H1 (cell line): Measurements from ENCODE around the gene DNAJC27. TPM values are rescaled to one million over a fixed set of nuclear protein-coding genes. Genes with fewer than 3 reads are reported as not detected.

Source experiments
- BCL11A ChIP-seq, 2 experiments: IDR thresholded peaks; one replicate each; pipeline ENCODE4 v1.6.1; 2011; ENCODE audit warnings: low read depth in 2 of 2, low read length in 2 of 2, mild to moderate bottlenecking in 2 of 2
- CEBPB ChIP-seq: IDR thresholded peaks from 2 replicates; pipeline ENCODE4 v1.6.1; 2012; ENCODE audit warnings: low read depth, low read length
- JUN ChIP-seq: IDR thresholded peaks from 2 replicates; pipeline ENCODE4 v1.6.1; 2011; ENCODE audit warnings: low read depth, mild to moderate bottlenecking, improper control_type of control experiment, low read length
- NANOG ChIP-seq: IDR thresholded peaks from 2 replicates; pipeline ENCODE4 v1.6.1; 2011; ENCODE audit warnings: low read length, low read depth, mild to moderate bottlenecking, inconsistent platforms; ENCODE audit not compliant: insufficient read depth, poor library complexity, severe bottlenecking
- POLR2A ChIP-seq, 2 experiments: IDR thresholded peaks; 1 replicate in 1 of 2; 2 replicates in 1 of 2; pipeline ENCODE4 v1.6.1; 2011; ENCODE audit warnings: low read depth in 2 of 2, low read length in 2 of 2, mild to moderate bottlenecking in 2 of 2; ENCODE audit errors: control extremely low read depth in 1 of 2
- RNF2 ChIP-seq: fragments of 200-900, 300-1000 bp; sonication (generic); IDR thresholded peaks from 2 replicates; pipeline ENCODE4 v1.7.1; 2016; ENCODE audit warnings: borderline replicate concordance, low read depth, mild to moderate bottlenecking, antibody characterized with exemption, low read length; ENCODE audit not compliant: poor library complexity, severe bottlenecking; ENCODE audit errors: missing control alignments
- SIX5 ChIP-seq: IDR thresholded peaks from 2 replicates; pipeline ENCODE4 v1.6.1; 2011; ENCODE audit warnings: mild to moderate bottlenecking, low read depth, low read length
- polyA plus RNA-seq, 7 experiments: library from polyadenylated mRNA; depleted of rRNA in 3 of 7; stranded (reverse) in 5 of 7; unstranded in 2 of 7; fragments of >200 nt in 5 of 7; fragments of 200-250 nt in 2 of 7; gene quantifications; 1 replicate in 5 of 7; 2 replicates in 1 of 7; 4 replicates in 1 of 7; pipeline versions ENCODE4 v1.2.1 to v1.2.3, GENCODE V29; 2011 to 2013; ENCODE audit warnings: missing spikeins in 2 of 7, mixed read lengths in 2 of 7
- total RNA-seq: library from RNA; stranded (reverse); fragmentation: NEBNext Ultra II Directional; extraction: Animal tissue kit (Norgen Biotek cat#: 25700); gene quantifications from 2 replicates; pipeline ENCODE4 v1.2.1, GENCODE V29; 2021
- TF ChIP-seq, protein P1 (sequence below): fragments of 300-600 bp; sonication (generic); IDR thresholded peaks from 2 replicates; pipeline ENCODE4 v1.7.1; 2012; ENCODE audit warnings: low read length, moderate library complexity, mild to moderate bottlenecking, inconsistent platforms; ENCODE audit not compliant: insufficient replicate concordance
- TF ChIP-seq, protein P2 (sequence below), 3 experiments: IDR thresholded peaks; 1 replicate in 2 of 3; 2 replicates in 1 of 3; pipeline versions ENCODE4 v1.5.1 to v1.6.1; 2011; ENCODE audit warnings: low read length in 3 of 3, mild to moderate bottlenecking in 3 of 3, inconsistent platforms in 2 of 3, low read depth in 1 of 3, moderate library complexity in 1 of 3; ENCODE audit not compliant: insufficient read depth in 1 of 3; ENCODE audit errors: control extremely low read depth in 1 of 3

DNAJC27 gene
- total and polyA plus RNA-seq, 2 of the 8 experiments (the other 6 are each of a cell fraction or from before 2014, with no cell fraction given), result 1.4 to 4.5 TPM

DNA sequence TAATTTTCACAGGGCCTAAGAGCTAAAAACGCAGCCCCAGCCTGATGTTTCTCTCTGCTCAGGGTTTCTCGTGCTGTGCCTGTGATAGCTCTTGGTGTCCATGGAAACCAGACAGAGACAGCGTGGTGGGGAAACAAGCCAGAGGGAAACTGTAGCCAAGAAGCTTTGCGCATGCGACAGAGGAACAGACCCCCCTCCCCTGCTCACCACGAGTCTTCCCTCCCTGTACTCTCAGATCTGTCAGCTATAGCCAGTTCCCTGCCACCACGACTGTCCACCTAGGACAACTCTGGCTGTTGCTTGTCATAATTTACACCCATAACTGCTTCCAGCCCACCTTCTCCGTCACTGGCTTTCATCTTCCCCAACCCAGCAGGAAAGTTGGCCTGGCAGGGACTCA is 13.2 kb upstream of the DNAJC27 start (continued):
- TF ChIP-seq, protein P1, sequence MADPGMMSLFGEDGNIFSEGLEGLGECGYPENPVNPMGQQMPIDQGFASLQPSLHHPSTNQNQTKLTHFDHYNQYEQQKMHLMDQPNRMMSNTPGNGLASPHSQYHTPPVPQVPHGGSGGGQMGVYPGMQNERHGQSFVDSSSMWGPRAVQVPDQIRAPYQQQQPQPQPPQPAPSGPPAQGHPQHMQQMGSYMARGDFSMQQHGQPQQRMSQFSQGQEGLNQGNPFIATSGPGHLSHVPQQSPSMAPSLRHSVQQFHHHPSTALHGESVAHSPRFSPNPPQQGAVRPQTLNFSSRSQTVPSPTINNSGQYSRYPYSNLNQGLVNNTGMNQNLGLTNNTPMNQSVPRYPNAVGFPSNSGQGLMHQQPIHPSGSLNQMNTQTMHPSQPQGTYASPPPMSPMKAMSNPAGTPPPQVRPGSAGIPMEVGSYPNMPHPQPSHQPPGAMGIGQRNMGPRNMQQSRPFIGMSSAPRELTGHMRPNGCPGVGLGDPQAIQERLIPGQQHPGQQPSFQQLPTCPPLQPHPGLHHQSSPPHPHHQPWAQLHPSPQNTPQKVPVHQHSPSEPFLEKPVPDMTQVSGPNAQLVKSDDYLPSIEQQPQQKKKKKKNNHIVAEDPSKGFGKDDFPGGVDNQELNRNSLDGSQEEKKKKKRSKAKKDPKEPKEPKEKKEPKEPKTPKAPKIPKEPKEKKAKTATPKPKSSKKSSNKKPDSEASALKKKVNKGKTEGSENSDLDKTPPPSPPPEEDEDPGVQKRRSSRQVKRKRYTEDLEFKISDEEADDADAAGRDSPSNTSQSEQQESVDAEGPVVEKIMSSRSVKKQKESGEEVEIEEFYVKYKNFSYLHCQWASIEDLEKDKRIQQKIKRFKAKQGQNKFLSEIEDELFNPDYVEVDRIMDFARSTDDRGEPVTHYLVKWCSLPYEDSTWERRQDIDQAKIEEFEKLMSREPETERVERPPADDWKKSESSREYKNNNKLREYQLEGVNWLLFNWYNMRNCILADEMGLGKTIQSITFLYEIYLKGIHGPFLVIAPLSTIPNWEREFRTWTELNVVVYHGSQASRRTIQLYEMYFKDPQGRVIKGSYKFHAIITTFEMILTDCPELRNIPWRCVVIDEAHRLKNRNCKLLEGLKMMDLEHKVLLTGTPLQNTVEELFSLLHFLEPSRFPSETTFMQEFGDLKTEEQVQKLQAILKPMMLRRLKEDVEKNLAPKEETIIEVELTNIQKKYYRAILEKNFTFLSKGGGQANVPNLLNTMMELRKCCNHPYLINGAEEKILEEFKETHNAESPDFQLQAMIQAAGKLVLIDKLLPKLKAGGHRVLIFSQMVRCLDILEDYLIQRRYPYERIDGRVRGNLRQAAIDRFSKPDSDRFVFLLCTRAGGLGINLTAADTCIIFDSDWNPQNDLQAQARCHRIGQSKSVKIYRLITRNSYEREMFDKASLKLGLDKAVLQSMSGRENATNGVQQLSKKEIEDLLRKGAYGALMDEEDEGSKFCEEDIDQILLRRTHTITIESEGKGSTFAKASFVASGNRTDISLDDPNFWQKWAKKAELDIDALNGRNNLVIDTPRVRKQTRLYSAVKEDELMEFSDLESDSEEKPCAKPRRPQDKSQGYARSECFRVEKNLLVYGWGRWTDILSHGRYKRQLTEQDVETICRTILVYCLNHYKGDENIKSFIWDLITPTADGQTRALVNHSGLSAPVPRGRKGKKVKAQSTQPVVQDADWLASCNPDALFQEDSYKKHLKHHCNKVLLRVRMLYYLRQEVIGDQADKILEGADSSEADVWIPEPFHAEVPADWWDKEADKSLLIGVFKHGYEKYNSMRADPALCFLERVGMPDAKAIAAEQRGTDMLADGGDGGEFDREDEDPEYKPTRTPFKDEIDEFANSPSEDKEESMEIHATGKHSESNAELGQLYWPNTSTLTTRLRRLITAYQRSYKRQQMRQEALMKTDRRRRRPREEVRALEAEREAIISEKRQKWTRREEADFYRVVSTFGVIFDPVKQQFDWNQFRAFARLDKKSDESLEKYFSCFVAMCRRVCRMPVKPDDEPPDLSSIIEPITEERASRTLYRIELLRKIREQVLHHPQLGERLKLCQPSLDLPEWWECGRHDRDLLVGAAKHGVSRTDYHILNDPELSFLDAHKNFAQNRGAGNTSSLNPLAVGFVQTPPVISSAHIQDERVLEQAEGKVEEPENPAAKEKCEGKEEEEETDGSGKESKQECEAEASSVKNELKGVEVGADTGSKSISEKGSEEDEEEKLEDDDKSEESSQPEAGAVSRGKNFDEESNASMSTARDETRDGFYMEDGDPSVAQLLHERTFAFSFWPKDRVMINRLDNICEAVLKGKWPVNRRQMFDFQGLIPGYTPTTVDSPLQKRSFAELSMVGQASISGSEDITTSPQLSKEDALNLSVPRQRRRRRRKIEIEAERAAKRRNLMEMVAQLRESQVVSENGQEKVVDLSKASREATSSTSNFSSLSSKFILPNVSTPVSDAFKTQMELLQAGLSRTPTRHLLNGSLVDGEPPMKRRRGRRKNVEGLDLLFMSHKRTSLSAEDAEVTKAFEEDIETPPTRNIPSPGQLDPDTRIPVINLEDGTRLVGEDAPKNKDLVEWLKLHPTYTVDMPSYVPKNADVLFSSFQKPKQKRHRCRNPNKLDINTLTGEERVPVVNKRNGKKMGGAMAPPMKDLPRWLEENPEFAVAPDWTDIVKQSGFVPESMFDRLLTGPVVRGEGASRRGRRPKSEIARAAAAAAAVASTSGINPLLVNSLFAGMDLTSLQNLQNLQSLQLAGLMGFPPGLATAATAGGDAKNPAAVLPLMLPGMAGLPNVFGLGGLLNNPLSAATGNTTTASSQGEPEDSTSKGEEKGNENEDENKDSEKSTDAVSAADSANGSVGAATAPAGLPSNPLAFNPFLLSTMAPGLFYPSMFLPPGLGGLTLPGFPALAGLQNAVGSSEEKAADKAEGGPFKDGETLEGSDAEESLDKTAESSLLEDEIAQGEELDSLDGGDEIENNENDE, result no peak
- TF ChIP-seq, protein P2, sequence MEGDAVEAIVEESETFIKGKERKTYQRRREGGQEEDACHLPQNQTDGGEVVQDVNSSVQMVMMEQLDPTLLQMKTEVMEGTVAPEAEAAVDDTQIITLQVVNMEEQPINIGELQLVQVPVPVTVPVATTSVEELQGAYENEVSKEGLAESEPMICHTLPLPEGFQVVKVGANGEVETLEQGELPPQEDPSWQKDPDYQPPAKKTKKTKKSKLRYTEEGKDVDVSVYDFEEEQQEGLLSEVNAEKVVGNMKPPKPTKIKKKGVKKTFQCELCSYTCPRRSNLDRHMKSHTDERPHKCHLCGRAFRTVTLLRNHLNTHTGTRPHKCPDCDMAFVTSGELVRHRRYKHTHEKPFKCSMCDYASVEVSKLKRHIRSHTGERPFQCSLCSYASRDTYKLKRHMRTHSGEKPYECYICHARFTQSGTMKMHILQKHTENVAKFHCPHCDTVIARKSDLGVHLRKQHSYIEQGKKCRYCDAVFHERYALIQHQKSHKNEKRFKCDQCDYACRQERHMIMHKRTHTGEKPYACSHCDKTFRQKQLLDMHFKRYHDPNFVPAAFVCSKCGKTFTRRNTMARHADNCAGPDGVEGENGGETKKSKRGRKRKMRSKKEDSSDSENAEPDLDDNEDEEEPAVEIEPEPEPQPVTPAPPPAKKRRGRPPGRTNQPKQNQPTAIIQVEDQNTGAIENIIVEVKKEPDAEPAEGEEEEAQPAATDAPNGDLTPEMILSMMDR (IDR thresholded peaks at IDR 0.05; ENCODE audit: control extremely low read depth in 1 of 3, insufficient read depth in 1 of 3, low read depth in 1 of 3, low read length in 3 of 3), result no peak
- TF ChIP-seq NANOG, result no peak
- TF ChIP-seq SIX5, result no peak
- no peak for TF ChIP-seq BCL11A (IDR thresholded peaks at IDR 0.05; ENCODE audit: low read depth in 2 of 2, low read length in 2 of 2)
- no peak for TF ChIP-seq RNF2
- no peak for TF ChIP-seq POLR2A (IDR thresholded peaks at IDR 0.05; ENCODE audit: control extremely low read depth in 1 of 2, low read depth in 2 of 2, low read length in 2 of 2)
- TF ChIP-seq JUN, result no peak
- no peak for TF ChIP-seq CEBPB
